Epithelial cell of esophagus (primary cell): ENCODE data around the gene BCL2.

ENCODE experiments used
- DNase-seq: peaks from one replicate; pipeline ENCODE4 v3.0.0; 2010; ENCODE audit warnings: low read depth
- H3K4me3 ChIP-seq: 2 replicates; pipeline ENCODE4 v1.5.1; 2011; ENCODE audit warnings: mild to moderate bottlenecking, low read length, control low read depth
- CTCF ChIP-seq: IDR thresholded peaks from 2 replicates; pipeline ENCODE4 v1.5.1; 2011; ENCODE audit warnings: low read depth, mild to moderate bottlenecking, low read length, control low read depth, inconsistent platforms; ENCODE audit not compliant: insufficient read depth; ENCODE audit errors: missing control alignments

The BCL2 gene

GRCh38 chr18:63084219-63084618 lies 235.3 kb downstream of the BCL2 start:
- TF ChIP-seq CTCF: no peak
- no peak overlapping the region for H3K4me3 ChIP-seq
- DNase-seq: no peak

- no peak overlapping the region for H3K4me3 ChIP-seq
- no peak for TF ChIP-seq CTCF
- DNase-seq: no peak
Observed at GRCh38 chr18:63083555-63083954, 236.0 kb downstream of the BCL2 start.

GRCh38 chr18:63083020-63083531 lies 236.5 kb downstream of the BCL2 start:
- no peak for TF ChIP-seq CTCF
- DNase-seq: peak; percentile 69
- H3K4me3 ChIP-seq: no peak overlapping the region

- no peak for DNase-seq
- H3K4me3 ChIP-seq: no peak overlapping the region
- no peak for TF ChIP-seq CTCF
Observed at GRCh38 chr18:63082366-63083019, 237.1 kb downstream of the BCL2 start.

- no peak overlapping the region for H3K4me3 ChIP-seq
- no peak for TF ChIP-seq CTCF
- no peak for DNase-seq
Observed at GRCh38 chr18:63079114-63079513, 240.5 kb downstream of the BCL2 start.

GRCh38 chr18:63078471-63078870 lies 241.1 kb downstream of the BCL2 start:
- no peak for DNase-seq

More at GRCh38 chr18:63078471-63078870, 241.1 kb downstream of the BCL2 start:
- H3K4me3 ChIP-seq: no peak overlapping the region
- no peak for TF ChIP-seq CTCF
